Testis (tissue), 3 donors: ENCODE data around the gene AIRE. TPM values are rescaled to one million over a fixed set of nuclear protein-coding genes. Genes with fewer than 3 reads are reported as not detected.

Source experiments
- DNase-seq: peaks from one replicate; pipeline ENCODE4 v3.0.0-alpha.2; 2019
- H3K27ac ChIP-seq, 2 donors: fragments of 200-600 bp; sonication (generic); one replicate each; pipeline ENCODE4 v1.5.1; 2019
- H3K27me3 ChIP-seq: fragments of 200-600 bp; sonication (generic); one replicate; pipeline ENCODE4 v1.5.1; 2019
- H3K36me3 ChIP-seq: fragments of 200-600 bp; sonication (generic); one replicate; pipeline ENCODE4 v1.5.1; 2017; ENCODE audit warnings: low read depth; ENCODE audit errors: missing control alignments
- H3K4me1 ChIP-seq: fragments of 200-600 bp; sonication (generic); one replicate; pipeline ENCODE4 v1.5.1; 2019
- H3K4me3 ChIP-seq, 2 donors: fragments of 200-600 bp; sonication (generic); one replicate each; pipeline ENCODE4 v1.5.1; 2017 to 2019
- H3K9me3 ChIP-seq: fragments of 200-600 bp; sonication (generic); one replicate; pipeline ENCODE4 v1.5.1; 2017
- CTCF ChIP-seq, 3 experiments: fragments of 450-650 bp in 2 of 3; fragments of 200-600 bp in 1 of 3; sonication (generic) in 1 of 3; IDR thresholded peaks; one replicate each; pipeline ENCODE4 v1.5.1; 2016 to 2019; ENCODE audit warnings: antibody characterized with exemption in 3 of 3, mild to moderate bottlenecking in 2 of 3, moderate library complexity in 1 of 3
- POLR2A ChIP-seq: fragments of 450-650 bp; IDR thresholded peaks from one replicate; pipeline ENCODE4 v1.6.1; 2017; ENCODE audit warnings: antibody characterized with exemption, mild to moderate bottlenecking, moderate library complexity
- WGBS, 2 donors: methylation state at CpG; one replicate each; pipeline ENCODE4 v1.1.5; 2018; 5-methylcytosine and 5-hydroxymethylcytosine counted together
- intact Hi-C: fragments of 100-400 bp; cut with DNase I; formaldehyde crosslinking; loops from one replicate; pipeline ENCODE4 v1.15.1; 2023; ENCODE audit warnings: low total_unique reads
- polyA plus RNA-seq: library from polyadenylated mRNA; stranded (reverse); fragments of 350-450 nt; fragmentation: Illumina TruSeq; extraction: RNeasy Lipid Tissue Mini Kit (QIAGEN cat#74804); gene quantifications from one replicate; pipeline ENCODE4 v1.2.3, GENCODE V29; 2014; ENCODE audit warnings: low read depth, low replicate concordance; ENCODE audit not compliant: insufficient read depth
- total RNA-seq, 2 donors: library from RNA; depleted of rRNA; stranded (reverse); fragments of >200 nt; gene quantifications; one replicate each; pipeline ENCODE4 v1.2.3, GENCODE V29; 2016

AIRE gene
- total and polyA plus RNA-seq, 3 donors from 2014 or later: 0.16 to 0.68 (median 0.55) TPM

- H3K9me3 ChIP-seq: no peaks in the 10 kb centered on the region
- H3K4me3 ChIP-seq: no peak overlapping the region
- WGBS, 2 donors: 75 to 79% methylated on average over 12 of the region's 12 CpGs
- DNase-seq: no peak
- H3K27me3 ChIP-seq: no peaks in the 10 kb centered on the region
- H3K27ac ChIP-seq: no peak overlapping the region
- no peaks in the 10 kb centered on the region for H3K36me3 ChIP-seq
- no peak for TF ChIP-seq CTCF (IDR thresholded peaks at IDR 0.05)
- no peak for TF ChIP-seq POLR2A
- intact Hi-C loops: no loop called here
- H3K4me1 ChIP-seq: peaks cover 71% of the 10 kb centered on the region
Observed at GRCh38 chr21:44303490-44303981, 17.9 kb downstream of the AIRE start.

- Histone ChIP-seq H3K36me3 (no peaks in the 10 kb centered on the region), H3K4me1 (peaks cover 75% of the 10 kb centered on the region), H3K27me3 (no peaks in the 10 kb centered on the region), H3K4me3 (no peak overlapping the region), H3K27ac (peak overlapping the region in 1 of 2 donors; percentile 57), H3K9me3 (no peaks in the 10 kb centered on the region)
- 41 to 55% methylated on average over 13 to 15 of the region's 16 CpGs for WGBS, 2 donors
- no peak for DNase-seq
- intact Hi-C loops: no loop called here
- TF ChIP-seq POLR2A (no peak), CTCF (IDR thresholded peaks at IDR 0.05) (no peak)
Observed at GRCh38 chr21:44304011-44304616, 18.4 kb downstream of the AIRE start.

- H3K4me3 ChIP-seq: no peak overlapping the region
- WGBS, 2 donors: 37 to 59% methylated on average over 3 to 8 of the region's 8 CpGs
- H3K27ac ChIP-seq: peak overlapping the region; percentile 57 to 89
- intact Hi-C loops: no loop called here
- TF ChIP-seq POLR2A (no peak), CTCF (IDR thresholded peaks at IDR 0.05) (peak; percentile 50 to 58 (median 55))
- H3K36me3 ChIP-seq: no peaks in the 10 kb centered on the region
- H3K9me3 ChIP-seq: no peaks in the 10 kb centered on the region
- H3K27me3 ChIP-seq: no peaks in the 10 kb centered on the region
- DNase-seq: peak; percentile 78
- H3K4me1 ChIP-seq: peaks cover 79% of the 10 kb centered on the region
Observed at GRCh38 chr21:44304877-44305293, 19.2 kb downstream of the AIRE start.

- Histone ChIP-seq H3K27ac (peak overlapping the region; percentile 57 to 89), H3K27me3 (no peaks in the 10 kb centered on the region), H3K4me3 (no peak overlapping the region), H3K9me3 (no peaks in the 10 kb centered on the region), H3K36me3 (no peaks in the 10 kb centered on the region), H3K4me1 (peaks cover 77% of the 10 kb centered on the region)
- WGBS, 2 donors: 61 to 71% methylated on average over 7 to 9 of the region's 9 CpGs
- intact Hi-C loops: no loop called here
- no peak for DNase-seq
- TF ChIP-seq CTCF (IDR thresholded peaks at IDR 0.05) (no peak), POLR2A (no peak)
Observed at GRCh38 chr21:44305691-44306090, 20.0 kb downstream of the AIRE start.
